Measurements from ENCODE around the gene ZNF268. TPM values are rescaled to one million over a fixed set of nuclear protein-coding genes. Genes with fewer than 3 reads are reported as not detected.

ZNF268 gene
- total and polyA plus RNA-seq, 2 of the 8 experiments (the other 6 are each of a cell fraction or from before 2014, with no cell fraction given): 6.3 to 22.3 TPM

DNA sequence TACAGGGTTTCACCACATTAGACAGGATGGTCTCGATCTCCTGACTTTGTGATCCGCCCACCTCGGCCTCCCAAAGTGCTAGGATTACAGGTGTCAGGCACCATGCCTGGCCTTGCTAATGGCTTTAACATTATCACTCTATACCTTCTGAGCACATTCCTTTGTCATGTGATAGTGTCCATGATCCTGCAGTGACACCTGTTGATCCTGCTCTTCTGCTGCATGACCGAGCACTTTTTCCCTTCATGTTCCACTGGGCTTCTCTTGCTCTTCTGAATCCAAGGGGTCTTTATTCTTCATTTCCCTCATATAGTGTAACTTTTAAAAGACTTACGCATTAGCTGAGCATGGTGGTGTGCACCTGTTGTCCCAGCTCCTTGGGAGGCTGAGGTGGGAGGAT lies 11.6 kb downstream of the ZNF268 start:
- no peak overlapping the region for H3K27ac ChIP-seq (ENCODE audit: low read depth, low read length)
- no peak overlapping the region for H3K14ac ChIP-seq (ENCODE audit: insufficient read length)
- DNase-seq (ENCODE audit: low read depth in 1 of 2, low spot score in 2 of 2) (no peak), FAIRE-seq (no peak)
- no peaks in the 10 kb centered on the region for H3K79me2 ChIP-seq (ENCODE audit: control insufficient read depth in 1 of 2, insufficient read depth in 2 of 2, low read length in 2 of 2)
- no peak overlapping the region for H4K91ac ChIP-seq (replicated peaks; ENCODE audit: insufficient read length, low read length)
- ChIA-PET POLR2A (ENCODE audit: partially characterized antibody) (interaction anchor here (1.9 kb wide), 1 partner anchor 11 kb away, joined by 5 read pairs; the partner anchor contains the start of gene ZNF268), CTCF (ENCODE audit: partially characterized antibody) (no interaction called here)
- H2BK5ac ChIP-seq (ENCODE audit: low read depth, low read length): no peak overlapping the region
- H3K36me3 ChIP-seq (ENCODE audit: control insufficient read depth in 2 of 4, insufficient read depth in 4 of 4, low read length in 3 of 4): peaks cover 37 to 89% (median 74%) of the 10 kb centered on the region in 4 experiments
- no peak overlapping the region for H4K5ac ChIP-seq (ENCODE audit: insufficient read length, low read depth, low read length)
- H3K4me3 ChIP-seq (ENCODE audit: extremely low read depth in 1 of 4, insufficient read depth in 2 of 4, low read depth in 3 of 4, low read length in 4 of 4): no peak overlapping the region
- H3K56ac ChIP-seq (replicated peaks; ENCODE audit: insufficient read length, low read depth, low read length): no peak overlapping the region
- H3K4ac ChIP-seq (replicated peaks; ENCODE audit: insufficient read length, low read depth, low read length): no peak overlapping the region
- WGBS, 2 experiments (ENCODE audit: extremely low coverage in 1 of 2, insufficient coverage in 1 of 2, insufficient read length in 1 of 2, insufficient replicate concordance in 2 of 2, low coverage in 1 of 2, low lambda C conversion rate in 2 of 2, missing lambda C conversion rate in 1 of 2): 90% methylated on average over 5 of the region's 5 CpGs; no CpG with 5 or more reads in 1 of the 2 experiments
- no peaks in the 10 kb centered on the region for H3K27me3 ChIP-seq (replicated peaks in 1 of 4; ENCODE audit: control insufficient read depth in 3 of 4, extremely low read depth in 1 of 4, insufficient read depth in 3 of 4, low read length in 3 of 4)
- no peak overlapping the region for H3K18ac ChIP-seq (ENCODE audit: extremely low read depth, low read length)
- no peak overlapping the region for H2BK12ac ChIP-seq (ENCODE audit: low read depth, low read length)
- no peak overlapping the region for H2AK5ac ChIP-seq (ENCODE audit: low read depth, low read length)
- no peak overlapping the region for H2BK15ac ChIP-seq (ENCODE audit: low read length)
- no peak overlapping the region for H2AFZ ChIP-seq (ENCODE audit: low read length)
- no peak overlapping the region for H3K4me2 ChIP-seq (ENCODE audit: insufficient read depth in 1 of 2, low read depth in 2 of 2, low read length in 2 of 2)
- H3K23ac ChIP-seq (ENCODE audit: insufficient read length): no peak overlapping the region
- H2BK120ac ChIP-seq (replicated peaks; ENCODE audit: low read depth, low read length): no peak overlapping the region
- H4K20me1 ChIP-seq (replicated peaks in 1 of 2; ENCODE audit: control insufficient read depth in 1 of 2, insufficient read depth in 2 of 2, low read length in 2 of 2): no peaks in the 10 kb centered on the region
- no peaks in the 10 kb centered on the region for H3K4me1 ChIP-seq (replicated peaks in 1 of 4; ENCODE audit: control insufficient read depth in 3 of 4, insufficient read depth in 4 of 4, low read length in 3 of 4)
- no peak overlapping the region for H2BK20ac ChIP-seq (ENCODE audit: low read length)
- H3K79me1 ChIP-seq (ENCODE audit: low read depth, low read length): no peaks in the 10 kb centered on the region
- no peak overlapping the region for H3K9ac ChIP-seq (replicated peaks in 1 of 4; ENCODE audit: extremely low read depth in 1 of 4, low read depth in 3 of 4, low read length in 3 of 4)
- H3K23me2 ChIP-seq (ENCODE audit: low read depth, low read length): no peaks in the 10 kb centered on the region
- H4K8ac ChIP-seq (ENCODE audit: extremely low read depth, insufficient read depth, low read length): no peak overlapping the region
- peaks cover 71 to 77% of the 10 kb centered on the region in 2 experiments for H3K9me3 ChIP-seq (ENCODE audit: insufficient read depth in 2 of 2, low read depth in 1 of 2, low read length in 1 of 2)
- TF ChIP-seq RAD21 (IDR thresholded peaks at IDR 0.05 in 1 of 2, conservative IDR thresholded peaks at IDR 0.05 in 1 of 2; ENCODE audit: low read depth in 2 of 2, low read length in 2 of 2): no peak
- TF ChIP-seq EZH2 (IDR thresholded peaks at IDR 0.05; ENCODE audit: low read depth, low read length, severe bottlenecking): no peak
- TF ChIP-seq, protein P1, sequence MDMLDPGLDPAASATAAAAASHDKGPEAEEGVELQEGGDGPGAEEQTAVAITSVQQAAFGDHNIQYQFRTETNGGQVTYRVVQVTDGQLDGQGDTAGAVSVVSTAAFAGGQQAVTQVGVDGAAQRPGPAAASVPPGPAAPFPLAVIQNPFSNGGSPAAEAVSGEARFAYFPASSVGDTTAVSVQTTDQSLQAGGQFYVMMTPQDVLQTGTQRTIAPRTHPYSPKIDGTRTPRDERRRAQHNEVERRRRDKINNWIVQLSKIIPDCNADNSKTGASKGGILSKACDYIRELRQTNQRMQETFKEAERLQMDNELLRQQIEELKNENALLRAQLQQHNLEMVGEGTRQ (IDR thresholded peaks at IDR 0.05; ENCODE audit: low read length): no peak
- no peak for TF ChIP-seq SAP30 (IDR thresholded peaks at IDR 0.05; ENCODE audit: insufficient read depth, insufficient replicate concordance, low read length)
- TF ChIP-seq, protein P2, sequence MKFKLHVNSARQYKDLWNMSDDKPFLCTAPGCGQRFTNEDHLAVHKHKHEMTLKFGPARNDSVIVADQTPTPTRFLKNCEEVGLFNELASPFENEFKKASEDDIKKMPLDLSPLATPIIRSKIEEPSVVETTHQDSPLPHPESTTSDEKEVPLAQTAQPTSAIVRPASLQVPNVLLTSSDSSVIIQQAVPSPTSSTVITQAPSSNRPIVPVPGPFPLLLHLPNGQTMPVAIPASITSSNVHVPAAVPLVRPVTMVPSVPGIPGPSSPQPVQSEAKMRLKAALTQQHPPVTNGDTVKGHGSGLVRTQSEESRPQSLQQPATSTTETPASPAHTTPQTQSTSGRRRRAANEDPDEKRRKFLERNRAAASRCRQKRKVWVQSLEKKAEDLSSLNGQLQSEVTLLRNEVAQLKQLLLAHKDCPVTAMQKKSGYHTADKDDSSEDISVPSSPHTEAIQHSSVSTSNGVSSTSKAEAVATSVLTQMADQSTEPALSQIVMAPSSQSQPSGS (IDR thresholded peaks at IDR 0.05; ENCODE audit: low read length): no peak
- TF ChIP-seq SUZ12 (IDR thresholded peaks at IDR 0.05; ENCODE audit: low read length): no peak
- TF ChIP-seq KDM4A (IDR thresholded peaks at IDR 0.05; ENCODE audit: low read depth, low read length, severe bottlenecking): no peak
- TF ChIP-seq RBBP5 (IDR thresholded peaks at IDR 0.05; ENCODE audit: borderline replicate concordance, low read depth, low read length): no peak
- TF ChIP-seq, protein P3, sequence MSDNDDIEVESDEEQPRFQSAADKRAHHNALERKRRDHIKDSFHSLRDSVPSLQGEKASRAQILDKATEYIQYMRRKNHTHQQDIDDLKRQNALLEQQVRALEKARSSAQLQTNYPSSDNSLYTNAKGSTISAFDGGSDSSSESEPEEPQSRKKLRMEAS (IDR thresholded peaks at IDR 0.05): no peak
- no peak for TF ChIP-seq HDAC6 (IDR thresholded peaks at IDR 0.05; ENCODE audit: low read depth, low read length)

All from H1 (cell line).